Motor neuron (in vitro differentiated cells): ENCODE data around the gene INPP5A. TPM values are rescaled to one million over a fixed set of nuclear protein-coding genes. Genes with fewer than 3 reads are reported as not detected.

Experiments
- ATAC-seq, 8 experiments: fragments of 200-7000 bp; cut with Tn5 transposase; replicated peaks in 6 of 8; 2 replicates each; pipeline ENCODE4 v1.8.0; 2021; ENCODE audit warnings: mild to moderate bottlenecking in 8 of 8, moderate library complexity in 8 of 8
- H3K27ac ChIP-seq, 2 donors: fragments of 250-450 bp; sonication (Bioruptor Pico); 2 replicates each; pipeline ENCODE4 v1.9.0; 2021; ENCODE audit warnings: antibody characterized with exemption in 2 of 2, mild to moderate bottlenecking in 2 of 2, moderate library complexity in 1 of 2
- H3K4me1 ChIP-seq, 2 donors: fragments of 250-450 bp; sonication (Bioruptor Pico); replicated peaks in 1 of 2; 2 replicates each; pipeline ENCODE4 v1.6.1; 2021; ENCODE audit warnings: antibody characterized with exemption in 2 of 2, mild to moderate bottlenecking in 2 of 2, moderate library complexity in 1 of 2
- H3K4me3 ChIP-seq, 5 donors: fragments of 250-450 bp; sonication (Bioruptor Pico); 2 replicates each; pipeline ENCODE4 v1.9.0; 2021; ENCODE audit warnings: antibody characterized with exemption in 5 of 5, mild to moderate bottlenecking in 5 of 5, moderate library complexity in 4 of 5
- whole genome bisulfite sequencing, 10 experiments: fragments of 450-650 bp; shearing (Covaris generic); methylation state at CpG; one replicate each; pipeline ENCODE4 v1.0.0; 2022; 5-methylcytosine and 5-hydroxymethylcytosine counted together
- in situ Hi-C, 9 experiments: fragments of 400-800 bp; cut with MboI; loops; one replicate each; pipeline ENCODE4 v1.15.0; 2021; ENCODE audit warnings: low sequenced_read_pairs in 9 of 9, low pct_unique_long_range_greater_than_20kb in 2 of 9; ENCODE audit not compliant: unreplicated experiment in 9 of 9
- total RNA-seq, 8 experiments: library from RNA; unstranded; fragments of 300-600 nt; gene quantifications; 2 replicates each; pipeline versions ENCODE4 v1.2.3 to v1.2.4, GENCODE V29; 2022

INPP5A gene
- total RNA-seq, 8 experiments from 2014 or later, result 13.2 to 45.0 (median 17.9) TPM

DNA sequence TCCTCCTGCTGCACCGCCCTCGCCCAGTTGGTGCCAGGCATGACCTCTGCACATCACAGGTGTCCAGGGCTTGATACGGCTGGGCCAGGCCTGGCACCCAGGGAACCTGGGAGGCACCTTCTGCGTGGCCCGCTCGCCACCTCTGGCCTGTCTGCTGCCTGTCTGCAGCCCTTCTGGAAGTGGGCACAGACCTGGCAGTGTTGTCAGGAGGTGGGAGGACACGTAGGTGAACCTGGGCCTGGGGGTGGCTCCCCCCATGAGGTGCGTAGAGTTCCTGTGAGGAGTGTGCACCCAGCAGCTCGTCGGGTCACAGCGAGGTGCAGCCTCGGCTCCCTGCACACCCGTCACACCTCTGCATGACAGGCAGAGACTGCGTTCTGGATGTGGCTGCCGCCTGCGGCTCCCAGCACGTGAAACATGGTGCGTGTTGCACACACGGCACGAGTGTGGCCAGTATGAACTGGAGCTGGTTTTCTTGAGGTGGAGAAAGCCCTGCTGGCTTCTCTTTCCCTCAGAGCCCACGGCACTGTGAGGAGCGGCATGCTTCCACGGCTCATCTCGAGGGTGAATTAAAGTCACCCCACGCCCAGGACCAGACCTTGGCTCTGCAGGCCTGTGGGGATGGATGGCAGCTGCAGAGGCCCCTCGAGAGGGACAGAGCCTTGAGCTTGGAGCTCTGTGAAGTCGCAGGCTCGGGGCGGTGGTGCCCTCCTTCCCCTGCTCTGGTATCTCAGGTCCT, 24.8 kb downstream of the INPP5A start:
- H3K4me1 ChIP-seq, result no peaks in the 10 kb centered on the region
- 80 to 100% (median 97%) methylated on average over 3 to 14 of the region's 29 CpGs; no CpG with 5 or more reads in 6 of the 10 experiments for WGBS, 10 experiments
- H3K27ac ChIP-seq, result no peak overlapping the region
- no peak overlapping the region for H3K4me3 ChIP-seq
- in situ Hi-C loops, result no loop called here
- no peak for ATAC-seq

DNA sequence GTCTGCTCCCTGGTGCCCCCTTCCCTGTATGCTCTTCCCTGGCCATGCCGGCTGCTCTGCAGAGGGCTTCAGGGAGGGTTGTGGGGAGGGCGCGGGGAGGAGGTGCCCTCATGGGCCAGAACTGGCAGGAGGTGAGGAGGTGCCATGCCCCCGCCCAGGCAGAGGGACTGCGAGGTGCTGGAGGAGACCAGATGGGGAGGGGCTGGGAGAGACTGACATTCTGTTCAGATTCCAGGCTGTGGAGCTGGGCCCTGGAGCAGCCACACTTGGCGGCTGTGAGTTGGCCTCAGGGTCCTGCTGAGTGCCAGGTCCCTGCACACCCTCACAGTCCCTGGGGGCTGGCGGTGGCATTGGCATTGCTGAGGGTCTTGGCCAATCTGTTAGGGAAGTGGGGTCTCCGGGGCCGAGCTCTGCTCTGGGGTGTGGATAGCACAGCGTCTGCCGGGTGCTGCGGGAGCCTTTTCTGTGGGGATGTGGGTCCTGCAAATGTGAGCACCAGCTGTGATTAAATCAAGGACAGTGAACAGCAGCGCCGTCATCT, 25.4 kb downstream of the INPP5A start:
- 60 to 100% (median 79%) methylated on average over 1 to 7 of the region's 14 CpGs; no CpG with 5 or more reads in 3 of the 10 experiments for WGBS, 10 experiments
- in situ Hi-C loops, result no loop called here
- ATAC-seq, result no peak
- H3K4me3 ChIP-seq, result no peak overlapping the region
- H3K27ac ChIP-seq, result no peak overlapping the region
- no peaks in the 10 kb centered on the region for H3K4me1 ChIP-seq

DNA sequence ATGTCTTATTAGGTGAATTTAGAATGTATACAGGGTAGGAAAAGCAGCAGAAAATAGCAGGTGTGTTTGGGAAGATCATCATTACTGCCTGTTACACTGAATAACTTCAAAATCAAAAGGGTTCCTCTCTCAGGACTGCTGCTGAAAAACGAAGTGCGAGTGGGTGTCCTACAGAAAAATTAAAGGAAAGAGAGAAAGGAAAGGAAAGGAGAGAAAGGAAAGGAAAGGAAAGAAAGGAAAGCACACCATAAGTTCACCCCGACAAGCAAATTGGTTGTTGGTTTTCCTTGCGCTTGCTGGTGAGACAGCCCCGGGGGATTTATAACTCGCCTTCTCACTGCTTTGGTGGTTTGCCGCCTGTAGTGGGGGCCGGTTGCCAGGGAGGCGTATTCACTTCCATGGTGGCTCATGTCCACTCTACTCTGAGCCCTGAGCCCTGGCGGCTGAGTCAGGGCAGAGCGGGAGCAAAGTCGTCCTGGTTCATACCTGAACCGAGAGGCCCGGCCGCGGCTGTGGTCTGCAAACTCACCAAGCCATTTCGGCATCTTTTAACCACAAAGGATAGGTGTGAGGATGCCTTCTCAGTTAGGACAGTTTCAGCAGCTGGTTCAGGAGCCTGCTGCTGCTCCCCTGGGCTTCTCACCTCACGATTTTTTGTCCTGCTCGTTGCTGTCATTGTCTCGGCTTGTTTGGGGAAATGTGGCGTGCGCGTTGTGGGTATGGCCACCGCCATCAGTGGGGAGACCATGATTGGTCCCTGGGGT, 26.1 kb downstream of the INPP5A start:
- WGBS, 10 experiments, result 75 to 100% (median 84%) methylated on average over 2 to 13 of the region's 24 CpGs
- H3K27ac ChIP-seq, result no peak overlapping the region
- ATAC-seq, result peak in 2 of 8 experiments; percentile 8 to 25
- no peak overlapping the region for H3K4me3 ChIP-seq
- in situ Hi-C loops, result no loop called here
- H3K4me1 ChIP-seq, result no peaks in the 10 kb centered on the region

DNA sequence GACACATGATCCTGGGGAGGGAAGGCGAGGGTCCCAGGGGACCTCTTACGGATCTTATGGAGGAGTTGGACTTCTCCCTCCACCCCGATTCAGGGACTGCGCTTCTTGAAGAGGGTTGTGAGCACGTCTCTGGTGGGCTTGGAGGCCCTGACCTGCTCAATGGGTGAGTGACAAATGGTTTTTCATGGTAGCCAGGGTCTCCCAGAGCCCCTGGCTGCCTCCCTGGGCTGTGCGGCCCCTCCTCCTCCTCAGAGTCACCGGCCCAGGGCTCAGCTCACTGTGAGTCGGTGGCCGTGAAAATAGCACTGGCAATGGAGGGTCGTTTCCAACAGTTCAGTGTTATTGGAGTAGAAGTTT, 26.6 kb downstream of the INPP5A start:
- 60 to 100% (median 80%) methylated on average over 1 to 6 of the region's 10 CpGs; no CpG with 5 or more reads in 5 of the 10 experiments for WGBS, 10 experiments
- no peak for ATAC-seq
- Histone ChIP-seq H3K27ac (no peak overlapping the region), H3K4me3 (no peak overlapping the region), H3K4me1 (no peaks in the 10 kb centered on the region)
- in situ Hi-C loops, result no loop called here

DNA sequence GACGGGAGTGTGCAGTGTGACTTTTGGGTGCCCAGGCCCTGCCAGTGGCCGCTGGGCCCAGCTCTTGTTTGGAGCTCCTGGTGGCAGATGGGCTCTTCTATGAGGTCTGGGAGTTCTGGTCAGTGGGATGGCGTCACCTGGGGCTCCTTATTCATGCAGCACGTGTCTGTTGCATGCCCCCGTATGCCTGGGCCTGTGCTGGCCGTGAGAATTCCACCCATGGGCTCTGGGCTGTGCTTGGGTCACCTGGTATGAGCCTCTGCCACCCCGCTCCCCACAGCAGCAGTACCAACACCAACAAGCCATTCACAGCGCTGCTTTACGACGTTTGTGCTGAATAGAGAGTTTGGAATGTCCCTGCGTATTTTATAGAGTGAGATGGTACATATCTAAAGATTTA, 27.1 kb downstream of the INPP5A start:
- ATAC-seq, result no peak
- Histone ChIP-seq H3K4me3 (no peak overlapping the region), H3K27ac (no peak overlapping the region), H3K4me1 (no peaks in the 10 kb centered on the region)
- WGBS, 10 experiments, result 86 to 100% (median 97%) methylated on average over 1 to 8 of the region's 11 CpGs; no CpG with 5 or more reads in 2 of the 10 experiments
- in situ Hi-C loops, result no loop called here

DNA sequence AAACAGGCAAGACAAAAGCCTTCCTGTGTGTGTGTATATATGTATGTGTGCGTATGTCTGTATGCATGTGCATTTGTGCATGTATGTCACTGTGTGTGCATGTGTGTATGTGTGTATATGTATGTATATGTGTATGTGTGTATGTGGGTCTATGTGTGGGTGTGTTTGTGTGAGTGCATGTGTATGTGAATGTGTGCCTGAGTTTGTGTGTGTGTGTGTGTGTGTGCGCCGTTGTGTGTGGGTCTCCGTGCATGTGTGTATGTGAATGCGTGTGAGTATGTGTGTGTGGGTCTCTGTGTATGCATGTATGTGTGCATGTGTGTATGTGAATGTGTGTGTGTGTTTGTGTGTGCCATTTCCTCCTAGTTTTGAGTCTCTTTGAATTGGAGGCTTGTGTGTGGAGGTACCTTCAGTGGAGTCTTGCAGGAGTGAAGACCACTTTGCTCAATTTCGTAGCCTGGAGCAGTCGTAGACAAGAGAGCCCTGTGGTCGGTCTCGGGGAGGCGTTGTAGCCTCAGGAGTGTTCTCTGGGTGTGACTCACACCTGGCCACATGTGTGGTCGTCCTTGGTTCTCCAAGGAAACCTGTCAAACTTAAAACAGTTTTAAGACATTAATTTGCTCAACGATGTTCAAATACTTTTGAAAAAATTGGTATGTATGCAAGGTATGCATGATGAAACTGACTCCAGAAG, 28.1 kb downstream of the INPP5A start:
- Histone ChIP-seq H3K27ac (no peak overlapping the region), H3K4me1 (no peaks in the 10 kb centered on the region), H3K4me3 (no peak overlapping the region)
- in situ Hi-C loops, result no loop called here
- ATAC-seq, result no peak
- WGBS, 10 experiments, result 80 to 100% (median 92%) methylated on average over 1 to 8 of the region's 12 CpGs; no CpG with 5 or more reads in 2 of the 10 experiments

DNA sequence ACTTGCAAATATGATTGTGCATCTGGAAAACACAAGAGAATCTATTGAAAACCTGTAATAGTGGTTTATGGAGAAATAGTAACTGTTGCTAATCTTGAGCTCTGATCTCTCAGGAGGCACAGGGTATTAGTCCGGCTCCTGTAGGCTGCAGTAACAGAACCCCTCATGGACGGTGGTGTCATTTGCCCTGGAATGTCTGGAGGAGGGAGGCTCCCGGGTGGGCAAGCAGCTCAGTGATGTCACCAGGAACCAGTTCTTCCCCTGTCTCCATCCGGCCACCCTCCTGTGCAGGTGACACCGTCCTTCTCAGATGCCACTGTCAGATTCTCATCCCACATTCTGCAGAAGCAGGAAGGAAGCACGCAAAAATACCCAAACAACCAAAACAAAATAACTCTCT, 29.3 kb downstream of the INPP5A start:
- no peak overlapping the region for H3K4me3 ChIP-seq

DNA sequence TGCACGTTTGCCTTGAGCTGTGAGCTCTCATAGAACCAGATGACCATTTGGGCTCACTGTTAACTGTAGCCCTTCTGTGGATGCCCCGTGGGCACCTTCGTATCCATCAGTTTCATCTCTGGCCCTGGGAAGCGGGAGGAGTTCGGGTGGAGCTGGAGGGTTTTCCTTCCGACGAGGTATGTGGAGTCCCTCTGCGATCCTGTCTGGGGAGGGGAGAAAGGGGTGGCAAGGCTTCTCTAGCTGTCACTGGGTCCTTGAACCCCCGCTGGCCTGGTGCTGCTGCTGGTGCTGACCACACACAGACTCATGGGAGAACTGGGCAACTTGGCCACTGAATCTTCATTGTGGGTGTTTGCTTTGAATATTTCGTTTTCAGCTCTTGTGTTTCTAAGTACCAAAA, 32.7 kb downstream of the INPP5A start:
- WGBS, 10 experiments, result 77 to 89% (median 80%) methylated on average over 1 to 9 of the region's 10 CpGs; no CpG with 5 or more reads in 6 of the 10 experiments
- Histone ChIP-seq H3K4me1 (peaks cover 10 to 13% of the 10 kb centered on the region in 2 donors), H3K27ac (no peak overlapping the region), H3K4me3 (no peak overlapping the region)
- in situ Hi-C loops, result no loop called here
- ATAC-seq, result no peak

More for the DNA sequence above, 29.3 kb downstream of the INPP5A start:
- Histone ChIP-seq H3K4me1 (peaks cover 1 to 3% of the 10 kb centered on the region in 2 donors), H3K27ac (no peak overlapping the region)
- WGBS, 10 experiments, result 20 to 100% (median 70%) methylated on average over 1 to 5 of the region's 6 CpGs; no CpG with 5 or more reads in 3 of the 10 experiments
- no peak for ATAC-seq
- in situ Hi-C loops, result no loop called here

DNA sequence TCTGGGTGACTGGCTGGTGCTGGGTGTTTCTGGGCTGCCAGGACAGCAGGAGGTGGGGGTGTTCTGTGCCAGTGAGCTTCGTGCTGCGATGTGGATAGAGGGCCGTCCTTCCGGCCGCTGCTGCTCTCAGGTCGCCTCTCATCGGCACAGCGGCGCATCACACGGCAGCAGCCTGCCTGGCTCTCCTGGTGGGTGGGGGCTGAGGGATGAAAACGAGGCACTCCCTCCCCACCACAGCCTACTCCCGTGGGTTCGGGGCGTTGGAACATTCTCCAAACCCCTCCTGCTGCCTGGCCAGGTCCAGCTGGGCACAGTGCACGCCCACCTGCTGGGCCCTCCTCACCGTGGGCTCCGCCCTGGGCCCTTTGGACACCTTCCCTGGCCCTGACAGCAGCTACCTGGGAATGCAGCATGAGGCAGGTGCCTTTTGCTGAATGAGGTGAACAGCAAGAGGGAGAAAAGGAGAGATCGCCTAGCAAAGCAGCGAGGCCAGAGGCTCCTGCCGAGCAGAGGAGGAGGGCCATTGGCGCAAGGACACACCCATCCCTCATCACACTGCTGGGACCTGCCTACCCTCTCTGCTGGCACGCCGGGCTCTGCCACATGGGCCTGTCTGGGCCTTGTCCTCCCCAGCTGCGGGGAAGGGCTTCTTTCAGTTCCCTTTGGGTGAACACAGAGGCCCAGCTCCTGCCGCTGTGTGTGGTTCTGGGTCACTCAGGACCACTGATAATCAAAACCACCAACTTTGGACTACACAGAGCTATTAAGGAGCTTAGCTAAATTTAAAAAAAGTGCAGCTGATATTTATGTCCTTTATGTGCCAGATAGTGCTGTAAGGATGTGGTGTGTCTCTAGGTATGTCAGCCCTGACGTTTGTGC, 33.4 kb downstream of the INPP5A start:
- H3K27ac ChIP-seq, result no peak overlapping the region
- H3K4me1 ChIP-seq, result peaks cover 10 to 16% of the 10 kb centered on the region in 2 donors
- H3K4me3 ChIP-seq, result no peak overlapping the region
- in situ Hi-C loops, result no loop called here
- 56 to 100% (median 72%) methylated on average over 1 to 20 of the region's 26 CpGs; no CpG with 5 or more reads in 4 of the 10 experiments for WGBS, 10 experiments
- no peak for ATAC-seq

DNA sequence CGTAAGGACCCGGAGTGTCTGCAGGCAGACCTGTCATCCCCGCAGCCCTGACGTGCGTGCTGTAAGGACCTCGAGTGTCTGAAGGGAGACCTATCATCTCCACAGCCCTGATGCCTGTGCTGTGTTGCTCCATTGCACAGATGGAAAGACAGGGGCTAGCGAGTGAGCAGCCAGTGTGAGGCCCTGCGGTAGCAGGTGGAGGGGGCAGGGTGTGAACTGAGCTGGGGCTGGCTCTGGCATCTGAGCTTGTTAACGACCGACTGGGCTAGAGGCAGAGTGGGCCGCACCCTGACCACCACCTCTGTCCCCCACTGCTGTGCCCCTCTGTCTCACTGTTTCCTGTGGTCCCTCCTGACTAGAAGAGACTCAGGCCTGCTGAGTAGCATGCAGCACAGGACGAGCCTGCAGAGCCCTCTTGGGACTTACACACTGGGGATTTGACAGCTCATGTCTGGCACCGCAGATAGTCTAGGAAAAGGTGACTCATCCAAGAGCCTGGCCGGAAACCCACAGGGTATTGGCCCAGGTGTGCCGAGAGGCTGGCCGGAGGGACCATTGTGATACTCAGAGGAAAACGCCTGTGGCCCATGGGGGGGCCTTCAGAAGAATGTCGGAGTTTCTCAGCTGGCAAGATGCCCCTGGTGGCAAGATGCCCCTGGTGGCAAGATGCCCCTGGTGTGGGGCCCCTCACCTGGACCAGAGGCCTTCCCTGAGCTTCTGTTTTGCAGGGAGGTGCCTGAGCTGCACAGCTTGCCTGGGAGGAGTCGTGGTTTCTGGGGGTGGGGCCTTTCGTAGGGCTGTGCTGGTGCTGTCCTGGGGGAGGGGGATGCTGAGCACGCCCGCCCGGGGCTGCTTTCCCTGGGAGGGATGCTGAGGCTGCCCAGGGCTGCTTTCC, 34.3 kb downstream of the INPP5A start:
- Histone ChIP-seq H3K4me3 (peak overlapping the region in 2 of 5 donors; percentile 24 to 32), H3K27ac (no peak overlapping the region), H3K4me1 (peaks cover 10 to 16% of the 10 kb centered on the region in 2 donors)
- peak; percentile 79 to 99 (median 94) for ATAC-seq
- in situ Hi-C loops, result no loop called here
- WGBS, 10 experiments, result 18 to 100% (median 32%) methylated on average over 1 to 4 of the region's 23 CpGs; no CpG with 5 or more reads in 5 of the 10 experiments

DNA sequence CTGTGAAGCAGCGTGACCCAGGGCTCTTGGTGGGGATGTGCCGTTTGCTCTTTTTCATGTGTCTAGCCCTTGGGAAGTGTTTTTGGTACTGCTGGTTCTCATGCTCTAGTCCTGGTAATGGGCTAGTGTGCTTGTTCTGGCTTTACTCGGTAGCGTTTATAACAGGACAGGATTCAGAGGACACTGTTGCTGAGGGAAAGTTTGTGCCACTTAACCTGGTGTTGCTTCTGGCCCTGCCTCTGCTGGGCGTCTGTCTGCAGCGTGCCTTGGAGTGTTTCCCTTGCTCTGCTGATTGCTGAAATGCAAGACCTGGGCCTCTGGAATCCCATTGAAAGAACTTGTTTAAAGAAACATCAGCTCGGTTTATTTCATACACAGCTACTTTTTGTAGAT, 35.0 kb downstream of the INPP5A start:
- peak in 3 of 8 experiments; percentile 23 to 43 (median 42) for ATAC-seq
- H3K4me3 ChIP-seq, result peak overlapping the region in 2 of 5 donors; percentile 24 to 32

More for the DNA sequence above, 35.0 kb downstream of the INPP5A start:
- 16 to 60% (median 40%) methylated on average over 1 to 3 of the region's 7 CpGs; no CpG with 5 or more reads in 5 of the 10 experiments for WGBS, 10 experiments
- Histone ChIP-seq H3K4me1 (peaks cover 10 to 16% of the 10 kb centered on the region in 2 donors), H3K27ac (no peak overlapping the region)
- in situ Hi-C loops, result no loop called here
